GM12891 (cell line): Measurements from ENCODE around the gene IER5.
A peak's percentile ranks its signal among the peaks of the same experiment; 100 is the strongest.
"Not testable (repeated sequence)": the region's sequence is repeated elsewhere in the genome, so short reads cannot be mapped to it uniquely, and the experiment has no call there.

Experiments used
- DNase-seq: peaks from one replicate; pipeline ENCODE4 v3.0.0; 2011; ENCODE audit warnings: low spot score; ENCODE audit not compliant: insufficient read length
- FAIRE-seq: peaks from 2 replicates; lab custom pipeline; 2011; peaks lifted over from hg19 to GRCh38; lab: Jason Lieb, UNC
- PAX5 ChIP-seq: IDR thresholded peaks from 2 replicates; pipeline ENCODE4 v1.6.1; 2011; ENCODE audit warnings: low read length, moderate library complexity, mild to moderate bottlenecking; ENCODE audit not compliant: insufficient read depth, severe bottlenecking
- POLR2A ChIP-seq: IDR thresholded peaks from 2 replicates; pipeline ENCODE4 v1.6.1; 2011; ENCODE audit warnings: low read depth, low read length, control low read depth
- POLR2AphosphoS5 ChIP-seq: IDR thresholded peaks from 2 replicates; pipeline ENCODE4 v1.6.1; 2011; ENCODE audit warnings: low read depth, low read length, control low read depth
- POU2F2 ChIP-seq: IDR thresholded peaks from 2 replicates; pipeline ENCODE4 v1.6.1; 2011; ENCODE audit warnings: low read depth, mild to moderate bottlenecking, control low read depth, low read length, moderate library complexity
- SPI1 ChIP-seq: IDR thresholded peaks from 2 replicates; pipeline ENCODE4 v1.6.1; 2011; ENCODE audit warnings: low read depth, low read length, control low read depth
- TAF1 ChIP-seq: IDR thresholded peaks from 2 replicates; pipeline ENCODE4 v1.6.1; 2011; ENCODE audit warnings: low read depth, low read length, control low read depth

IER5 gene

GRCh38 chr1:181060066-181060465 is 28.4 kb upstream of the IER5 start:
- TF ChIP-seq POLR2AphosphoS5 (no peak), POU2F2 (no peak), POLR2A (no peak), TAF1 (no peak), PAX5 (no peak)
- FAIRE-seq (no peak), DNase-seq (no peak)

DNA sequence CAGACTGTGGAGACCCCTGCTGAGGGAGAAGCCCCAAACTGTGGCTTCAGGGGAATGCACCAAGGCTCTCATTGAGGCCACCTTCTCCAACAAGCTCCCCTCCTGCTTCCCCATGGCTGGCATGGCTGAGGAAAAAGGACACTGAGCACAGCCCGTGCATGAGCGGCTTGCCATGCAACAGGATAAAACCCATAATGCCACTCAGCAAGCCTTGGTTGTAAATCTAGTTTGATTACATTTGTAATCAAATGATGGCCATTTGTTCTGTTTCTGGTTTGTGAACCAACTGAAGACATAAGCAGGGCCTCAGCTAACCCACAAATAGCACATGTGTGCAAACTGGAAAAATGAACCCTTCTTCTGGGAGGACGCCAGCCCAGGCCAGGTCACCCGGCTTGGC is 27.6 kb upstream of the IER5 start:
- FAIRE-seq = peak; percentile 20
- DNase-seq = not testable (repeated sequence)

GRCh38 chr1:181061487-181061886 is 27.0 kb upstream of the IER5 start:
- TF ChIP-seq PAX5 = no peak
- no peak for TF ChIP-seq POLR2AphosphoS5
- TF ChIP-seq SPI1 = no peak
- TF ChIP-seq TAF1 = no peak
- TF ChIP-seq POLR2A = no peak
- no peak for TF ChIP-seq POU2F2
- FAIRE-seq = no peak

DNA sequence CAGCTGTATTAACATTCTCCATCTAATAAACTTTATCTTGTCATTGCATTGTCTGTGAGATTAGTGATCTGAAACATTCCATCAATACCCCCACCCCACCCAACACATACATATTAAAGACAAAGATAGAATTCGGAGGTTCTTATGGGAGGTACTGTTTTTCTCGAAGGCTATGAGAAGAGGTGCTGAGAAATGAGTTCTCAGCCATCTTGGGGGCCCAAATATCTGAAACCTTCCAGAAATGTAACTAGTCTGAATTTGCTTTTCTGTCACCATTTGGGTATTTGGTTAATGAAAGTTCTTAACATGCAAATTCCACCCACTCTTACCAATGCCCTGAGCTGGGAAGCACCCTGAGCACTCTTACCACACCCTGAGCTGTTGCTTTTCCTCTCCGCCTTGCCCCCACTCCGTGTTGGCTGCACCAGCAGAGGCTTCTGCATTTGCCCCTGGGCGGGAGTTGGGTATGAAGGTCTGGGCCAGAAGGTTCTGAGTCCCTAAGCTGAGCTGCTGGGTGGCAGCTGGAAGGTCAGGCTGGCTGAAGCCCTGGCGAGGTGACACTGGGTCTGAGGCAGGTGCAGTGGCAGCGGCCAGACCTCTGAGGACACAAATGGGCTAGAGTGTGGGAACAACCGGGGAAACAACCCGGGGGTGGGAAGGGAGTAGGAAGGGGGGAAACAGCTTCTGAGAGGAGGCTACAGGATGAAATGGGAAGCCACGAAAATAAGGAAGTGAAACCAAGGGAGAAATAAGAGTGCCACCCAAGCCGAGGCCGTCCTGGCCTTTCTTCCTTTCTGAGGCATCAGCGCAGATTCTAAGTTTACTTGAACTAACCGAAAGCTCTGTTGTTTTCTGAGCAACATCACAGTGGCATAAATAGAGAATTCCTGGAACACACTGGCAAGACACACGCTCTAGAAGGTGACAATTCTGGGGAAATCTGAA is 26.3 kb upstream of the IER5 start:
- DNase-seq (no peak), FAIRE-seq (peak; percentile 79)
- TF ChIP-seq TAF1 = peak; percentile 64
- TF ChIP-seq POU2F2 = peak; percentile 99
- no peak for TF ChIP-seq PAX5
- TF ChIP-seq SPI1 = peak; percentile 98
- peak; percentile 91 for TF ChIP-seq POLR2AphosphoS5
- TF ChIP-seq POLR2A = peak; percentile 78

More at GRCh38 chr1:181061487-181061886, 27.0 kb upstream of the IER5 start:
- no peak for DNase-seq

GRCh38 chr1:181062836-181063428 is 25.6 kb upstream of the IER5 start:
- FAIRE-seq = peak; percentile 90
- no peak for DNase-seq
- TF ChIP-seq POLR2A (peak; percentile 65; the same call in 1 of the 2 replicates), POU2F2 (peak; percentile 74), SPI1 (no peak), PAX5 (no peak), TAF1 (peak; percentile 38; the same call in 1 of the 2 replicates), POLR2AphosphoS5 (no peak)

DNA sequence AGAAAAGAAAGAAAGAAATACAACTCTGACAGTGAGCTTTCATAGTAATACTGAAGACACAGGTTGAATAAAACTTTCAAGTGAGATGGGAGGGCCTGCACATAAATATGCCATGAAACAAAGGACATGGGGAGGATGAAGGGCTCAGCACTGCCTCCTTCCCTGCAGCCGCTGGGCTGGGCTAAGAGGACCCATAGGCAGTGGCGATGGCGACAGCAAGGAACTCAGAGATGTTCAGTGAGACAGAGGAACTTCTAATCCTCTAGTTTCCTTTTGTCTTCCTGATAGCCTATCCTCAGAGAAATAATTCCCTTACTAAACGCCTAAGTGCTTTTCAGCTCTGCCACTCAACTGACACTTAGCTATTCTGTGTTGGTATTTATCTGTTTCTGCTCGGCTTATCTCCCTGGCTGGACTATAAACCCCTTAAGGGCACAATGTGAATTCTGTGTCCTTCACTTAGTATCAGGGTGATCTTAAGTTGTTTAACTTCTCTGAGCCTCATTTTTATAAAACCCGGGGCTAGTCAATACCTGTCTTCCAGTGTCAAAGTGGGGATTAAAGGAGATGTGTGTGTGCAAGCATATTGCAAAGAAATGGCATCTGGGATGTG is 24.4 kb upstream of the IER5 start:
- FAIRE-seq = no peak
- no peak for TF ChIP-seq PAX5
- no peak for TF ChIP-seq SPI1
- no peak for TF ChIP-seq POLR2A
- no peak for TF ChIP-seq POLR2AphosphoS5
- TF ChIP-seq TAF1 = no peak
- no peak for TF ChIP-seq POU2F2

GRCh38 chr1:181064702-181065101 is 23.8 kb upstream of the IER5 start:
- TF ChIP-seq SPI1 = no peak
- no peak for TF ChIP-seq POU2F2
- no peak for TF ChIP-seq POLR2A
- TF ChIP-seq PAX5 = no peak
- TF ChIP-seq TAF1 = no peak
- TF ChIP-seq POLR2AphosphoS5 = no peak
- no peak for FAIRE-seq
- no peak for DNase-seq

More for the DNA sequence above, 24.4 kb upstream of the IER5 start:
- DNase-seq = no peak

GRCh38 chr1:181073638-181074037 is 14.9 kb upstream of the IER5 start:
- no peak for FAIRE-seq
- no peak for DNase-seq
- no peak for TF ChIP-seq TAF1
- TF ChIP-seq POLR2A = no peak
- TF ChIP-seq POU2F2 = no peak
- no peak for TF ChIP-seq POLR2AphosphoS5
- TF ChIP-seq SPI1 = no peak
- no peak for TF ChIP-seq PAX5

DNA sequence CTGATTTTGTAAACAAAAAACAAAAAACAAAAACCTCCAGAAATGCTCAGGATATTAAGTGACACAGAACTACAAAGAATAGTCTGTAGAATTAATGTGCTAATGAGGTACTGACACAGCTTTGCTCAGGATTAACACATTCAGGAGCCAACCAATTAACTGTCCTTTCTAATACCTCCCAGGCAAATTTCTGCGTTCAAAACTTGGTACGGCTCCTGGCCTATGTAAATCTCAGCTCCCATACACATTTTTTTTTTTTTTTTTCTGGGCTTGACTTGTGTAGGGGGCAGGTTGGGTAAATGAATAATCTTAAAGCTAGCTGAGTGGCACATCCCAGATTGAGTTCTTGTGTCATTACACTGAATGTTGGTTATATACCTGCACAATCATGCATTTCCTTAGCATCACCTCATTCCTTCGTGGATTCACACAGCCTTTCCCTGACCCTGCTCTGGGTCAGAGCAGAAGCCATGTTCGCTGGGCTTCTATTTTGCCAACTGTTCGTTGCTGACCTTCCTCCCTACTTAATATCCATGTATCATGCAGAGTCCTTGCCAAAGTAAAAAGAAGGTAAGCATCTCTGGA is 12.6 kb upstream of the IER5 start:
- no peak for TF ChIP-seq POLR2A
- TF ChIP-seq PAX5 = no peak
- no peak for TF ChIP-seq SPI1
- TF ChIP-seq POLR2AphosphoS5 = no peak
- TF ChIP-seq TAF1 = no peak
- no peak for TF ChIP-seq POU2F2
- DNase-seq = no peak
- no peak for FAIRE-seq
